ENCODE measurements around the gene GABRA6. TPM values are rescaled to one million over a fixed set of nuclear protein-coding genes. Genes with fewer than 3 reads are reported as not detected.
"Not testable (repeated sequence)": the region's sequence is repeated elsewhere in the genome, so short reads cannot be mapped to it uniquely, and the experiment has no call there.

GABRA6 gene
- not detected for total RNA-seq

DNA sequence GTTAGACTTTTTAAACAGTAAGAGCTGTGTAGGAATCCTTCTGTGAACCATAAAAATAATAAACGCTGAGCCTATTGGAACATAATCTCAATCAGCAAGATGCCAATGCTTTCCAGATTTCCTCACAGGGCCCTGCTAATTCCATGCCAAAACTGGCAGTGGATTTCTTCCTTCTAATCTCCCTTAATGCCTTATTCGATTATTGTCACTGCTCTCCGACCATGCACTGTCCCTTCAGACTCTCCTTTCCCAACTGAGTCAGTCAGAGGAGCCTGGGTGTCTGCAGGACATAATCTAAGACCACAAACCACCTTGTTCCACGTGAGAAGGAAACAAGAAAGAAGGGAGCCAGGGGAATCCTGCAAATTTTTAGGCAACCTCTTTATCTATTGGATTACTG is at the start of gene GABRA6:
Gene GABRA6, plus strand, starts transcription at position 261 of the 400 bp plus-strand sequence. CDS start 269 bp downstream, outside the sequence.
- Mint-ChIP-seq H3K4me1 (ENCODE audit: low read depth) (no peaks in the 10 kb centered on the region), H3K27ac (no peak within 1 kb of the TSS)
- ATAC-seq (replicated peaks in 1 of 2), result no peak

DNA sequence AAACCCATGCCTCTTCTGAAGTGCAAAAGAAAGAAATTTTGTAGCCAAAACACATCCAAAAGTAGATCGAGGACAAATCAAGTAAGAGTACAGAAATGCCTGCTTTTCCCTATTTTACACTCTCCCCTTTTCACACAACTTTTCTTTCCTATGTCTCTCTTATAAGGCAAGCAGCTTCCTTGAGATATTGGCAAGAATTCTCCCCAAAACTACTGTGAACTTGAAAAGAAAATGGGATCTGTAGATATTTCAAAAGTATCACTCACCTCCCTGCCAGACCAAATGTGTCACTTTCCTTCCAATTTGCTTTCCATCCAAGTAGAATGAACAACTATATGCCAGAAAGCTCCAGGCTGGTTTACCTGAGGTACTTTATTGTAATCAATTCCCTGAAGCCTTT is 47.9 kb upstream of the GABRA6 start:
- H3K27me3 Mint-ChIP-seq (ENCODE audit: low read depth), result no peaks in the 10 kb centered on the region
- H3K9me3 Mint-ChIP-seq, result peaks cover 4 to 6% of the 10 kb centered on the region in 2 donors
- ATAC-seq (replicated peaks in 1 of 2), result no peak
- H3K4me1 Mint-ChIP-seq (ENCODE audit: low read depth), result no peaks in the 10 kb centered on the region
- H3K36me3 Mint-ChIP-seq (ENCODE audit: insufficient read depth in 2 of 2), result no peaks in the 10 kb centered on the region
- DNase-seq, result no peak
- H3K4me3 Mint-ChIP-seq, result no peak overlapping the region
- H3K27ac Mint-ChIP-seq, result no peak overlapping the region

More for the DNA sequence above, at the start of gene GABRA6:
- Mint-ChIP-seq H3K4me3 (no peak within 1 kb of the TSS), H3K9me3 (peaks cover 2 to 5% of the 10 kb centered on the region in 2 donors), H3K36me3 (ENCODE audit: insufficient read depth in 2 of 2) (no peaks in the 10 kb centered on the region), H3K27me3 (ENCODE audit: low read depth) (no peaks in the 10 kb centered on the region)
- no peak for DNase-seq

DNA sequence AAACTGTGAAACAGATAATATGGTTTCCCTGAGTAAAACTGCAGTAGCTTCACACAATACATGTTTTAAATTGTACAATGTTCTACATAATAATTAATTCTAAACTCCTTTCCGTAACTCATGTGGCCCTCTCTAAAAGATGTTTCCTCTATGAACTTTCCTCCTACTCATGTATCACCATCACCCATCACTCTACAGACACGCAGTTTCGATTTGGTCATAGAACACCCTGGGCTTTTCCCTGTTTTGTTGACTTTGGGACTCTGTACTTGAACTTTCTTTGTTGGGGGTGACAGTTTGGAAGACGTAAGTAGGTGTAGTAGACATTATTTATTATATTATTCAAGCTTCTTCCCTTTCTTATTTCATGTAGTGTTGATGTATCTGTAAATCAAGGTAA is 44.1 kb upstream of the GABRA6 start:
- Mint-ChIP-seq H3K9me3 (peaks cover 2 to 4% of the 10 kb centered on the region in 2 donors), H3K27ac (no peak overlapping the region), H3K36me3 (ENCODE audit: insufficient read depth in 2 of 2) (no peaks in the 10 kb centered on the region), H3K4me1 (ENCODE audit: low read depth) (no peaks in the 10 kb centered on the region), H3K4me3 (no peak overlapping the region), H3K27me3 (ENCODE audit: low read depth) (no peaks in the 10 kb centered on the region)
- ATAC-seq (replicated peaks in 1 of 2), result no peak
- no peak for DNase-seq

DNA sequence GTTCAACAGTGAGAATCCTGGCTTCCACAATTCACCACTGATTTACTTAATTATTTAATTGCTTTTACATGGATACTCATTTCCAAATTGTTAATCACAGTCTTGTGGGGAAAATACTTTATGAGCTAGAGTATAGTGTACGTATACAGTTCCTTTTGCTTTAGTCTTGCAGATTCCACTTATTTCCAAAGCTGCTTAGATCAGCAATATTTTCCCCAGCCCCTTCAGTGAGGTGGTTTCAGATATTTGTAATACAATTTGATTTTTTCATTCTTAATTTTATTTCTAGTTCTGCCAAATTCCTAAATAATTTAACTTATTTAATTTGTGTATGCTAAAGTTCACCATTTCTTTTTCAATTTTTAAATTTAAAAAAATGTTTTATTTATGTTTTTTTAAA is 40.3 kb upstream of the GABRA6 start:
- DNase-seq (no peak), ATAC-seq (replicated peaks in 1 of 2) (no peak)
- Mint-ChIP-seq H3K4me3 (no peak overlapping the region), H3K4me1 (ENCODE audit: low read depth) (no peaks in the 10 kb centered on the region), H3K27me3 (ENCODE audit: low read depth) (no peaks in the 10 kb centered on the region), H3K9me3 (peaks cover 0 to 6% of the 10 kb centered on the region in 2 donors), H3K27ac (no peak overlapping the region), H3K36me3 (ENCODE audit: insufficient read depth in 2 of 2) (no peaks in the 10 kb centered on the region)

DNA sequence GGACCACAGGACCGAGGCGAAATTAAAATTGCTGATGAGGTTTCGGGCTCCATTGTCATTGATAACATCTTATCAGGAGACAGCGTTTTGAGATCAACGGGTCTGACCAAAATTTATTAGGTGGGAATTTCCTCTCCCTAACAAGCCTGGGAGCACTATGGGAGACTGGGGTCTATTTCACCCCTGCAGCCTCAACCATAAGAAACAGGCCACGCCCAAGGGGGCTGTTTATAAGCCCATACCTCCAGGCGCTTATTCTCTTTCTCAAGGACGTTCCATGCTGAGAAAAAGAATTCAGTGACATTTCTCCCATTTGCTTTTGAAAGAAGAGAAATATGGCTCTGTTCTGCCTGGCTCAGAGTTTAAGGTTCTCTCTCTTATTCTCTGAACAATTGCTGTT is 33.6 kb upstream of the GABRA6 start:
- H3K36me3 Mint-ChIP-seq (ENCODE audit: insufficient read depth in 2 of 2); H3K27ac Mint-ChIP-seq; H3K4me1 Mint-ChIP-seq (ENCODE audit: low read depth); DNase-seq; H3K9me3 Mint-ChIP-seq; H3K27me3 Mint-ChIP-seq (ENCODE audit: low read depth); H3K4me3 Mint-ChIP-seq; ATAC-seq (replicated peaks in 1 of 2): not testable (repeated sequence)

DNA sequence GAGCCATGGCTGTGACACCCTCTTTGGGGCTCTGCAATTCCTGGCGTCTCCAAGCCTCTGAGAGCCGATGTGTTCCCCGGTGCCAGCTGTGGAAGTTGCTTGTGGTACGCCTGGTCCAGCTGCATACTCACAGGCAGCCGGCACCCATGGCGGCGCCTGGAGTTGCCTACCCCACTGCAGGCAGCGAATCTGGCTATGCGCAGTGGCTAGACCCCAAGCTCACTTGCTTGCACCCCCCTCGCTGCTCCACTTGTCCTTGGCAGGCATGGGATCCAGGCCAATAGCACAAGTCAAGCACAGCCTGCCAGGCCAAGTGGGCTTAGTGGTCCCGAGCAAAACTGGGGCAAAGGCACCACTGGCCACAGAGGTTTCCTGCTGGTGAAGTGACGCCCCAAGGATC is 24.7 kb upstream of the GABRA6 start:
- no peak for DNase-seq
- Mint-ChIP-seq H3K4me3 (no peak overlapping the region), H3K27ac (no peak overlapping the region), H3K36me3 (ENCODE audit: insufficient read depth in 2 of 2) (no peaks in the 10 kb centered on the region), H3K9me3 (peaks cover 9 to 10% of the 10 kb centered on the region in 2 donors), H3K4me1 (ENCODE audit: low read depth) (no peaks in the 10 kb centered on the region), H3K27me3 (ENCODE audit: low read depth) (no peaks in the 10 kb centered on the region)
- no peak for ATAC-seq (replicated peaks in 1 of 2)

DNA sequence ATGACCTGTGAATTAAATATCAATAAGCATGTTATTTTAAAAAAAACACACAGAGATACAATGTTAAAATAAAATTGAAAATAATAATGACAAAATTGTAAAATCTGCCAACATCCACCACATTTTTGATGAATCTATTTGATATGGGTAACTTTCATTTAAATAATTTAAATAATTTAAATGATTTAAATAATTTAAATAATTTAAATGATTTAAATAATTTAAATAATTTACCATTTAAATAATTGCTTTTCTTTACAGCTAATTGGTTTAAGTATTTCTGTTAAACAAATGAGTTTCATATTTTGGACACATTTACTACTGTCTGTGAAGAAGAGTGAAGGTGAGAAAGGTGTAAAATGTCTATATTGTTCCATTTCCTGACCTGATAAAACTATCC is 22.1 kb upstream of the GABRA6 start:
- Mint-ChIP-seq H3K27me3 (ENCODE audit: low read depth) (no peaks in the 10 kb centered on the region), H3K36me3 (ENCODE audit: insufficient read depth in 2 of 2) (no peaks in the 10 kb centered on the region), H3K4me1 (ENCODE audit: low read depth) (no peaks in the 10 kb centered on the region), H3K4me3 (no peak overlapping the region), H3K9me3 (peaks cover 5 to 6% of the 10 kb centered on the region in 2 donors), H3K27ac (no peak overlapping the region)
- ATAC-seq (replicated peaks in 1 of 2), result no peak
- no peak for DNase-seq

DNA sequence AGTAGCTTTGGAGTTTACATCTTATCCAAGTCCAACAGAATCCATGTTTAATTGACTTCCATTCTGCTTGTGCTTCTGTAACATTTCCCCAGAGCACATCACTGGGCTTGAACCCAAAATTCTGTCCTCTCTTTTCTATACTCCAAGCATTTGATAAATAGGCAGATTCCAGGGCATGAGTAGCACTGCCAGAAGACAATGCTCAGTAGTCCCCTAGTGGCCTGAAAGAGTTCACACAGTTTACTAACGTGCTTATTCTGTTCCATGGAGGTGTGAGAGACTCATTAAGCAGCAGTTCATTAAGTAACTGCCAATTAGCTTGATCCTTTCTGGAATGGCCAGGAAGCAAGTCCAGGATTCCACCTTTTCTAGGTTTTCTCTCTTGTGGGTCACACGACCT is 9.4 kb upstream of the GABRA6 start:
- Mint-ChIP-seq H3K4me1 (ENCODE audit: low read depth) (no peaks in the 10 kb centered on the region), H3K4me3 (no peak overlapping the region)
- DNase-seq, result no peak

DNA sequence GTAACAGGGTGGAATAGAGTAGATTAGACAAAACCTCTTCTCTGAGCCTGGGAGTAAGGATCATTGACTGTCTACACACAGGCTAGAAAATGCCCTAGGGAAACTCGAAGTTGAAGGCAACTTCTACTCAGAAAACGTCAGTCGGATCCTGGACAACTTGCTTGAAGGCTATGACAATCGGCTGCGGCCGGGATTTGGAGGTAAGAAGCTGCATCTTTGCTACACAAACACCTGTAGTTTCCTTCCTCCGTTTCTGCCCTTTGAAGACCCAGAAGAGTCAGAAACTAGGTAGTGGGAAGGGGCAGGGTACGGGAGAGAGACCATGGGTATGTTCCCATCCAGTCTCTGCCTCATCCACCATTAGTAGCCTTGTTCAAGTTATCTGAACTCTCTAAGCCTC is 628 bp downstream of the GABRA6 start:
- Mint-ChIP-seq H3K4me3 (no peak overlapping the region), H3K27ac (no peak overlapping the region), H3K4me1 (ENCODE audit: low read depth) (no peaks in the 10 kb centered on the region), H3K27me3 (ENCODE audit: low read depth) (no peaks in the 10 kb centered on the region), H3K36me3 (ENCODE audit: insufficient read depth in 2 of 2) (no peaks in the 10 kb centered on the region), H3K9me3 (peaks cover 2 to 5% of the 10 kb centered on the region in 2 donors)
- DNase-seq, result no peak
- ATAC-seq (replicated peaks in 1 of 2), result no peak

More for the DNA sequence above, 9.4 kb upstream of the GABRA6 start:
- Mint-ChIP-seq H3K27ac (no peak overlapping the region), H3K9me3 (no peaks in the 10 kb centered on the region), H3K27me3 (ENCODE audit: low read depth) (no peaks in the 10 kb centered on the region), H3K36me3 (ENCODE audit: insufficient read depth in 2 of 2) (no peaks in the 10 kb centered on the region)
- ATAC-seq (replicated peaks in 1 of 2), result no peak

DNA sequence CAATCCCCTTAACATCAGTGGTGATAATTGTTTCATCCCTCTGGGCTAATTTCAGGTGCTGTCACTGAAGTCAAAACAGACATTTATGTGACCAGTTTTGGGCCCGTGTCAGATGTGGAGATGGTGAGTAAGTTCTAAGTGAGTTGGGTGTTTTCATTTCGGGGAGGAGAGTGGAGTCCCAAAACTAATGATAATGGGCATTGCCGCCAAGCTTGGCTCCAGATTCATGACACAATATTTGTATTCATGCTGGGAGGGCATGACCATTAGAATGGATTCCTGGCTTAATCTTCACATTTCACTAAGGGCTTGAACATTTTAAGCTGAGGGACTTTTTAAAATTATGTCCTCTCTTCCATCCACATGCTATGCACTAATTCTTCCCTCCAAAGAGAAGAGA is 1.4 kb downstream of the GABRA6 start:
- no peak overlapping the region for H3K27ac Mint-ChIP-seq
- no peaks in the 10 kb centered on the region for H3K36me3 Mint-ChIP-seq (ENCODE audit: insufficient read depth in 2 of 2)
- no peaks in the 10 kb centered on the region for H3K27me3 Mint-ChIP-seq (ENCODE audit: low read depth)
- H3K4me1 Mint-ChIP-seq (ENCODE audit: low read depth), result no peaks in the 10 kb centered on the region
- peaks cover 2 to 5% of the 10 kb centered on the region in 2 donors for H3K9me3 Mint-ChIP-seq
- H3K4me3 Mint-ChIP-seq, result no peak overlapping the region
- ATAC-seq (replicated peaks in 1 of 2) (no peak), DNase-seq (no peak)

DNA sequence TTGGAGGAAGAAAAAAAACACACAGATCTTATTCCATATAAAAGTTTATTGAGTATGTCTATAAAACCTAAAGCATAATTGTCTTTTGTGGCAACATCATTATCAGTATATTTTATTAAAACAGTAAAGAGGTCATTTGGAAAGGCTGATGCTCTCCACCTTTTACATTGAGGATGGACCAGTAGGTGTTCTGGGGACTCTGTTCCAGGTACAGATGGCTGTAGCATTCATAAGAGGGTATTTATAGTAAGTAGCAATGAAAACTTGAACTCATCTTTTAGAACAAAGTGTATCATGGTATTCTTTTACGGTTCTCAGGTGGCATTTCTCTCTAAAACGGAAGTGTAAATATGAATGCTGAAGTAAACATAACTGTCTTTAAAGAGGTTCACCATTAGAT is 1.8 kb downstream of the GABRA6 start:
- H3K4me3 Mint-ChIP-seq, result no peak overlapping the region
- no peaks in the 10 kb centered on the region for H3K4me1 Mint-ChIP-seq (ENCODE audit: low read depth)
- DNase-seq (no peak), ATAC-seq (replicated peaks in 1 of 2) (no peak)
- H3K27ac Mint-ChIP-seq, result no peak overlapping the region
- H3K9me3 Mint-ChIP-seq, result peaks cover 2 to 5% of the 10 kb centered on the region in 2 donors
- no peaks in the 10 kb centered on the region for H3K27me3 Mint-ChIP-seq (ENCODE audit: low read depth)
- no peaks in the 10 kb centered on the region for H3K36me3 Mint-ChIP-seq (ENCODE audit: insufficient read depth in 2 of 2)

DNA sequence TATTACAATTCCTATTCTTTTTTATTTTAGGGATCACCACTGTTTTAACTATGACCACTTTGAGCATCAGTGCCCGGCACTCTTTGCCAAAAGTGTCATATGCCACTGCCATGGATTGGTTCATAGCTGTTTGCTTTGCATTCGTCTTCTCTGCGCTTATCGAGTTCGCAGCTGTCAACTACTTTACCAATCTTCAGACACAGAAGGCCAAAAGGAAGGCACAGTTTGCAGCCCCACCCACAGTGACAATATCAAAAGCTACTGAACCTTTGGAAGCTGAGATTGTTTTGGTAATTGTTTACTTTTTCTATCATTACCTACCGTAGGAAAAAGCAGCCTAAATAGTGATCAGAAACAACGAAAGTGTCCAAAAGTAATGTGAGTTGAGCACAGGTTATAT is 6.4 kb downstream of the GABRA6 start:
- DNase-seq (no peak), ATAC-seq (replicated peaks in 1 of 2) (no peak)
- Mint-ChIP-seq H3K36me3 (ENCODE audit: insufficient read depth in 2 of 2) (no peaks in the 10 kb centered on the region), H3K4me3 (no peak overlapping the region), H3K9me3 (peaks cover 0 to 2% of the 10 kb centered on the region in 2 donors), H3K27ac (no peak overlapping the region), H3K27me3 (ENCODE audit: low read depth) (no peaks in the 10 kb centered on the region), H3K4me1 (ENCODE audit: low read depth) (no peaks in the 10 kb centered on the region)

DNA sequence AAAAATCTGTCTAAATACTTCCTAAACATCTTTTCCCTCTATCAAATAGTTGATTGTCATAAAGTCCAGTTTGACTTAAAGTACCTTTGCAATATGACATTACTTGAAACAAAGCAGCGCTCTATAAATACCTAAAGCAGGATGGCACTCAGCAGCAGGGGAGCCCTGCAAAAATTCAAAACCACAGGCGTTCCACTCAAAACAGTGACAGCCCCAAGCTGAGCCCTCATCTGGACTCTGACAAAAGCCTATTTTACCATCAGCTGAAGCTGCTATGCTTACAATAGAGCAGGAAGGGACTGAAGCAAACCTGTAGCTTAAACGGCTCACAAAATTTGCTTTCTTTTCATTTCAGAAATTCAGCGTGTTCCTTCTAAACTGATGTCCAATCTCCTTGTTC is 11.5 kb downstream of the GABRA6 start:
- H3K4me3 Mint-ChIP-seq, result no peak overlapping the region
- H3K9me3 Mint-ChIP-seq, result peaks cover 0 to 8% of the 10 kb centered on the region in 2 donors
- DNase-seq (no peak), ATAC-seq (replicated peaks in 1 of 2) (no peak)
- H3K4me1 Mint-ChIP-seq (ENCODE audit: low read depth), result no peaks in the 10 kb centered on the region
- H3K36me3 Mint-ChIP-seq (ENCODE audit: insufficient read depth in 2 of 2), result no peaks in the 10 kb centered on the region
- no peaks in the 10 kb centered on the region for H3K27me3 Mint-ChIP-seq (ENCODE audit: low read depth)
- no peak overlapping the region for H3K27ac Mint-ChIP-seq

DNA sequence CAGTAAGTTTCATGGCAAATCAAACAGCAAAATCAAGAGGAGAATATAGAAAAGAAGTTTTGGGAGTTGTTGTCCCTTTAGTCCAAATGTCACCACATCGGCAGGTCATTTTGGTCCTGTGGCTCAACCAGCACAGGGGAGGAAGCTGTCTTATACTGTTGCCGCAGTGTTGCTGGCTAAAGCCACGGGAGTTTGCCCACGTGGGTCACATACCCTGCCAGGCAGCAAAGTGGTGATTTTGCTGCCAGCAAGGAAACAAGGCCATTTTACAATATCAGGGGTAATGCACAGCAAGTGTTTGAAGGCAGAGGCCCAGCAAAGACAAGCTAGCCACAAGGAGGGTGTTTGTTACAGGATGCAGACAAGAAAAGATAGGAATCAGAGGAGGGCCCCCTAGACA is 14.5 kb downstream of the GABRA6 start:
- ATAC-seq (replicated peaks in 1 of 2) (no peak), DNase-seq (no peak)
- Mint-ChIP-seq H3K27ac (no peak overlapping the region), H3K4me1 (ENCODE audit: low read depth) (no peaks in the 10 kb centered on the region), H3K36me3 (ENCODE audit: insufficient read depth in 2 of 2) (no peaks in the 10 kb centered on the region), H3K9me3 (peaks cover 0 to 8% of the 10 kb centered on the region in 2 donors), H3K27me3 (ENCODE audit: low read depth) (no peaks in the 10 kb centered on the region), H3K4me3 (no peak overlapping the region)

Data from activated T-cell treated with anti-CD3 and anti-CD28 coated beads, Interleukin-2, amount 50 U/mL, for 72 hours (primary cell).